Globus pallidus (tissue), 1 donor: ENCODE measurements around the gene LHCGR.
"Not testable (repeated sequence)": the region's sequence is repeated elsewhere in the genome, so short reads cannot be mapped to it uniquely, and the experiment has no call there.

Source experiments
- DNase-seq: peaks from one replicate; pipeline ENCODE4 v3.0.0-alpha.2; 2015; ENCODE audit warnings: low spot score

LHCGR gene

GRCh38 chr2:48747319-48747718 is 8.2 kb downstream of the LHCGR start:
- no peak for DNase-seq

GRCh38 chr2:48739236-48739635 is 16.3 kb downstream of the LHCGR start:
- DNase-seq = not testable (repeated sequence)

GRCh38 chr2:48738806-48739205 is 16.7 kb downstream of the LHCGR start:
- DNase-seq = no peak

- DNase-seq = no peak
Measured at GRCh38 chr2:48736251-48736650, 19.3 kb downstream of the LHCGR start.

GRCh38 chr2:48734576-48735303 is 20.8 kb downstream of the LHCGR start:
- DNase-seq = no peak

- no peak for DNase-seq
Measured at GRCh38 chr2:48733067-48733503, 22.4 kb downstream of the LHCGR start.

GRCh38 chr2:48728840-48729239 is 26.7 kb downstream of the LHCGR start:
- no peak for DNase-seq

GRCh38 chr2:48728295-48728694 is 27.2 kb downstream of the LHCGR start:
- no peak for DNase-seq

GRCh38 chr2:48727560-48727959 is 28.0 kb downstream of the LHCGR start:
- DNase-seq = no peak

GRCh38 chr2:48725696-48726494 is 29.6 kb downstream of the LHCGR start:
- peak; percentile 77 for DNase-seq

GRCh38 chr2:48724278-48724677 is 31.2 kb downstream of the LHCGR start:
- no peak for DNase-seq

GRCh38 chr2:48723129-48723528 is 32.4 kb downstream of the LHCGR start:
- DNase-seq = no peak

- no peak for DNase-seq
Measured at GRCh38 chr2:48722391-48722790, 33.1 kb downstream of the LHCGR start.

- DNase-seq = no peak
Measured at GRCh38 chr2:48721158-48721557, 34.4 kb downstream of the LHCGR start.

GRCh38 chr2:48719480-48720177 is 35.9 kb downstream of the LHCGR start:
- peak; percentile 59 for DNase-seq

- no peak for DNase-seq
Measured at GRCh38 chr2:48717846-48718245, 37.7 kb downstream of the LHCGR start.

- no peak for DNase-seq
Measured at GRCh38 chr2:48715956-48716355, 39.6 kb downstream of the LHCGR start.

- DNase-seq = no peak
Measured at GRCh38 chr2:48715042-48715899, 40.3 kb downstream of the LHCGR start.

- DNase-seq = no peak
Measured at GRCh38 chr2:48714245-48714644, 41.3 kb downstream of the LHCGR start.

GRCh38 chr2:48713647-48714046 is 41.9 kb downstream of the LHCGR start:
- DNase-seq = no peak

- DNase-seq = no peak
Measured at GRCh38 chr2:48712151-48712550, 43.4 kb downstream of the LHCGR start.

GRCh38 chr2:48711343-48711742 is 44.2 kb downstream of the LHCGR start:
- DNase-seq = no peak
